ENCODE measurements around the gene BIK.
"Not testable (repeated sequence)": the region's sequence is repeated elsewhere in the genome, so short reads cannot be mapped to it uniquely, and the experiment has no call there.

BIK gene

DNA sequence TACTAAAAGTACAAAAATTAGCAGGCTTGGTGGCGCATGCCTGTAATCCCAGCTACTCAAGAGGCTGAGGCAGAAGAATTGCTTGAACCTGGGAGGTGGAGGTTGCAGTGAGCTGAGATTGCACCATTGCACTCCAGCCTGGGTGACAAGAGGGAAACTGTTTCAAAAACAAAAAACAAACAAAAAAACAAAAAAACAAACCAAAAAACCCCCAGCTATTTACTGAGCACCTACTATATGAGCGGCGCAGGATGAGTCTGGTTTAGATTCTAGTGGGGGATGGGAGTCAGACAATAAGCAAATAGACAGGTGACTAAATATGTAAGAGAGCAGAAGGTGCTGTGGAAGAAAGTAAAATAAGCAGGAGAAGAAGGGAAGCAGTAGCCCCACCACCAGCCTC lies 5.6 kb upstream of the BIK start:
- DNase-seq = not testable (repeated sequence)

DNA sequence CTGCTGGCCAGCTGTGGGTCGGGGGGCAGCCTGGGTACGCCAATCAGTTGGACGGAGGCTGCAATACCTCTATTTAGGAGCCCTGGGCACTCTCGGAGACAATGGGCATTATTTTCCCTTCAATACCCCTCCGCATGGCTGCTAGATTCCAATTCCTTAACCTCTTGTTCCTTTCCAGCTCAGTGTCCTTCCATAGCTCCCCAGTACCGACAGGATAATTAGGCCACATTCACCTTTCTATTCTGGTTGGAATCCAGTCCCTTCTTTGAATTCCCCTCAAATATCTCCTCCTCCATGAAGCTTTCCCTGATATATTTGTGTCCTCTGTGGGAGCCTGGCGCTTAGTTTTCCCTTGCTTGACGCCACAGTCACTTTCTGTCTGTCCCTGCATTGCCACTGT lies 4.2 kb upstream of the BIK start:
- DNase-seq = no peak

DNA sequence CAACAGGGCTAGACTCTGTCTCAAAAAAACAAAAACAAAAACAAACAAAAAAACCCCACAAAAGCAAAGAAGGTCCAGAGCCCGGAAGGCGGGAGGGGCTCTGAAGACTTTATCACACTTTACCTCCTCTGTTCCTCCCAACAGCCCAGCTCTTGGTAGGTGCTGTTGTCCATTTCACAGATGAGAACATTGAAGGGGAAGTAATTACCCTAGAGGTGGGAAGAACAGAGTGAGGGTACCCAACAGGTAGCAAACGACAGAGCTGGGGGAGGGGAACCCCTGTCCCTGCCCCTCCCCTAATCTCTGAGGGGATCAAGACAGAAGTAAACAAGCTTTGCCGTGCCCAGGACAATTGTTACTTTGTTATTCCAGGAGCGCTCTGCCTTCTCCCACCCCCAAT lies 1.0 kb upstream of the BIK start:
- no peak for DNase-seq

DNA sequence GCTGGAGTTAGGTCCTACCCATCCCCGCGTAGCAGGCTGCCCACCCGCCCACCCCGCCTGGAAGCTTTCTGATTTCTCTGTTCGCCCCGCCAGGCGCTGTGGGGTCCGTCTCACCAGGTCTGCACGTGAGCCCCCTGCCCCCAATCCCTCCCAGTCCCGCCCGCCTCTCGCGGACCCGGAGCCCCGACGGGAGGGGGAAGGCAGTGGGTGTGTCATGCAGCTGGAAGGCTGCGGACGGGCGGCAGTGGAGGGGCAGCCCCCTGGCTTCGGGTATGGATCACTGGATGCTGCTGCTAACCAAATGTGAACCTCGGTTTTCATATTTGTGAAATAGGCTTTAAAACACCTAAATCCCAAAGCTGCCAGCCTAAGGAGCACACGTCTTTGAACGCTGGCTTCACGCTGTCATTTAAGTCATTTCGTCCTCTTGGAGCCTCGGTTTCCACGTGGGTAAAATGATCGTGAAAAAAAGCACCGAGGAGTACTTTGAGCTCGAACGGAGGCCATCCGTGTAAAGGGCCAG lies 568 bp upstream of the BIK start:
- no peak for DNase-seq

DNA sequence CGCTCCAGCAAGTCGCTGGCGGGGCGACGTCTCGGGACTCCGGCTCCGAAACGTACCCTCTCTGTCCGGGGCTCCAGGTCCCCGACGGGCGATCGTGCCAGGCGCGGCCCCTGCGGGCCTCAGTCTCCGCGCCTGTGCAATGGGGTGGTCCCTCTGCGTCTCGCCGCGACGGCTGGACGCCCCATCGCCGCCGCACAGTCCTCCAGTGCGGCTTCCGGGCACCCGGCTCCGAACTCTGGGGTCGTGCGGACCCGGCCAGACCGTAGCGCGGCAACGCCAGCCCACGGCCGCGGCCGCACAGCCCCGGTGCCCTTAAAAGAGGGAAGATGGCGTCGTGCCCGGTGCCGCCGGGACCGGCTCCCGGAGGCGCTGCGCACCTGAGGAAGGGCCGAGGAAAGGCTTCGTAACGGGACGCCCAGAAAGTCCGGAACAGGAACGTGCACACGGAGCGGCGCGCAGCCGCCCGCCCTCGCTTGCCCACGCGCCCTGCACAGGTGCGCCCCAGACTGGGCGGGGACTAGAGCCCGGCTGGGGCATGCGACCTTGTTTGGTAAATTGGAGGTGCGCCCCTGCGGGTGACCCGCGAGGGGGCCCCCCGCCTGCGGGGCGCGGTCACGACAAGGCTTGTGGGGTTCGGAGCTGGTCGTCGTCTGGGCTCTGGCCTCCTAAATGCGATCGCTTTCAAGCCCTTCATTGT lies 525 bp downstream of the BIK start:
- no peak for DNase-seq

DNA sequence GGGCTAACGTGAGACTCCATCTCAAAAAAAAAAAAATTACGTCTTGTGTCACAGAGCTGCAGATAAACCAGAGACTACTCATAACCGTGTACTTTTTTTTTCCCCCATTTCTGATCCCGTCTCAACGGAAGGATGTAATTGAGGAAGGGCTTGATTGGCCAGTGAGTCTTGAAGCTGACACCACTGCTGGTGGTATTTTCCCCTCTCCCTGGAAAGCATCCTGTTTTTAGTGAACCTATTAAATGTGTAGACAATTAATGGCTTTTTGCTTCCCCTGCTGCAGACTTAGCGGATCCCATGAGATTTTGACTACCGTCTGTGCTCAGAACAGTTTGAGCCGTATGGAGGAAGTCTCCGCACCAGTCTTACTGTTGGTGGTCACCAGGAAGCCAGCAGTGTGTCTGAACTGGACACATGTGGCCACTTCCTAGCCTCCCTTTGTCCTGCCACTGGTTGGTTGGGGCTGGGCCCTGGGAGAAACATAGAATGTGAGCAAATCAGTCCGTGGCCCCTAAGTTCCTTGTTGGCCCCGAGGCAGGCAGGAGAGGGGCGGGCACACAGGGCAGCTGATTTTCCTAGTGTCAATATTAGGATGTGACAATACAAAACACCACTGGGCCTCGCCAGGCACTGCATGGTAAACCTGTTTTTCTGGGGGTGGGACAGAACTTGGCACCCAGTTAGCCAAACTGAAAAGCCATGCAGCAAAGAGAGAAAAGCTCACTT lies 3.1 kb downstream of the BIK start:
- DNase-seq = no peak

DNA sequence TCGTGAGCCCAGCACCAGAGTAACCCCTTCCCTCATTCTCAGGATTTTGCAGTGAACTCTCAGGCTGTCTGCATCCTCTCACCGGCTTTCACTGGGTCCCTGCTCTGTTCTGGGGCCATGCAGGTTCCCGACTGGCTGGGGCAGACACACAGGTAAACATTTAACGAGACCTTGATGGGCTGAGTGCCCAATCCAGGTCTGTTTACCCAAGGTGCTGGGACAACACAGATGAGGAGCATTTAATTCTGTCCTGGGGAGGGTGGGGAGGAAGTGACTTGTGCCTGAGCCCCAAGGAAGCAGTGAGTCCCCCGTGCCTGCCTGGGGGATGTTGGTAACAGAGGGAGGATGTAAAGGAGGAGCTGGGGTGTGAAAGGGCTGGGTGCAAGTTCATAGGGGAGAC lies 4.4 kb downstream of the BIK start:
- DNase-seq = no peak

DNA sequence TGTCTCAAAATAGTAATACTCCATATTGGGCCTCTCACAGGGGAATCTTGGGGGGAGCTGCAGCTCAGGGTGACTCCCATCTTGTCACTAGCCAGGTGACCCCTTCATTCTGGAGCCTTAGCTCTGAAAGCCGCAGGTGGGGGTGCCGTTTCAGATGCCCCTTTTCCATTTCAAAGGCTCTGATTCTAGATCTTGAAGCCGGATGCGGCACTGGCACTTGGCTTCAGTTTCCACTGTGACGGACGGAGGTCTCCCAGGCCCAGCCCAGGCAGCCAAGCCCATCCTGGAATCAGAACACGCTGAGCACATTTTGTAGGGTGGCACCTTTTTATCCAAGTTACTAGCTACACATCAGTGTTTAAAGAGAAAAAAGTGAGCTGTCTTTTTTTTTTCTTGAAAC lies 6.4 kb downstream of the BIK start:
- DNase-seq = no peak

DNA sequence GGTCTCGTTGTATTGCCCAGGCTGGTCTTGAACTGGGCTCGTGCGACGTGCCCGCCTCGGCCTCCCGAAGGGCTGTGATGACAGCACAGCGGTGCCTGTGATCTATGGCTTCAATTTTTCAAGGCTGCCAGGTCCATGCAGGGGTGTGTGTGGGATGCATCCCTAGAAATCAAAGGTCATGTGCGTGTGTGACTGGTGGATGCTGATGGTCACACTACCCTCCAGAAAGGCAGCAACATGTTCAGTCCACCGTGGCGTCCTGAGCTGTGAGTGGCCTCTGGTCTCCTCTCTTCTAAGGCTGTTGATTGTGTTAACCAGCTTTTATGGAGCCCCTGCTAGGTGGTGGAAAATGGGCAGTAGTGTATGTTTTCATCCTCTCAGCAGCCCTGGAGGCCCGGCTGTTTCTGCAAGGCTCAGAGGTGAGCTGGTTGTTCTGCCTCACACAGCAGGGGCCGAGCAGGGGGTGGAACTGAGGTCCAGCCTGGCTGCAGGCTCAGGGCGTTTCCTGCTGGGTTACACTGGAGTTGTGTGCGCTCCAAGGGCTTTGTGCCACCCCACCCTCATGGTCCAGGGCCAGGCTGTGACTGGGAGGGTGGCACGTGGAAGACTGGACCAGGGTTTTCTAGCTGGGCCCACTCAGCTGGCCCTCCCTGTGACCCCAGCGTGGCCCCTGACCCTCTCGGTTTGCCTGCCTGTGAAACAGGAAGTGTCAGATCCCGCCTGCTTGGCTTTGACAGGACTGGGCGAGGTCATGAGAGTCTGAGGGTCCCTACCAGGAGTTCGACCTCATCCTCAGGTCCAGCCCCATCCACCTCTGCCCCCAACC lies 7.7 kb downstream of the BIK start:
- DNase-seq = no peak

DNA sequence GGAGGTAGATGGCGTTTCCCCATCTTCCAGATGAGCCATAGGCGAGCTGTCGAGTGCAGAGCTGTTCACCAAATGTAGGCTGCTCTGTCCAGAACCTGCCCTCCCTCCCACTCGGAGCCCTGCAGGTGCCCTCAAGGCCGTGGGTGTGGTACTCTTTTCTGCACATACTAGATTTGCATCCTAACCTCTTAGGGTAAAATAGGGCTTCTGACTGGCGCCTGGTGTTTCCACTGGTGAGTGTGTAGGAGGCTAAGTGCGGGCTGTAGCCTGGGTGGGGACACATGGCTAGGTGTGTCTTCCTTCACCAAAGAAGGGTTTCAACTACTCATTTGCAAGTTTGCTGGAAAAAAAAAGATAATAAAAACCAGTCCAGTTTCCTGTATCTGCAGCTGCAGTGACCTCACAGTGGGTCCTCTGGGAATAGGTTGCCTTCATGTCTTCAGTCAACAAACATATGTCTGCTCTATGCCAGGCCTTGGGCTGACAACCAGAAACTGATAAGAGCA lies 8.5 kb downstream of the BIK start:
- no peak for DNase-seq

DNA sequence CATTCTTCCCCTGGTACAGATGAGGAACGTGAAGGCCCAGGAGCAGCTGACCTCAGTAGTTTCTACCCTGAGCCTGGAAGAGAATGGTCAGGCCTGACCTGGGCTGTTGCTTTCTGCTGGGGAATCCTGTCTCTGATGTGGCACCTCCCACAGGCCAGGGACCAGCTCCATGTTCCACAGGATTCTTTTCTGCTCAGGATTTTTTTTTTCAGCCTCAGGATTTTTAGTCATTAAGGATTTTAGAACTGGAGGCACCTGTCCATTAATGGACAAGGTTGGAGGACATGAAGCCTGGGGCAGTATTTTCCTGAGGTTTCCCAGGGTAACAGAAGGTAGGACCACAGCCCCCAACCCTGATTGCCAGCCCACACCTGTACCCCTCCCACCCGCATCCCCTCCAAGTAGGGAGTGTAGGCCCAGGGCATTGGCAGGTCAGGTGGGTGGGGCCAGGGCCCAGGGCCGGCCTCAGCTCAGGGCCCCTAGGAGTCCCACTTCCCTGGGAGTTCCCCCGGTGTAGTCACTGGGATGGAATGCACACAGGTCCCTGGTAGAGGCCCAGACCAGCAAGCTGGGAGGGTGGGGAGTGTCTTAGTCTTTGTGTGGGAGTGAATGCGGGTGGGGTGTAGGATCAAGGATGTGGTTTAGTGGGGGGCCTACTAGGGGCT lies 16.1 kb downstream of the BIK start:
- DNase-seq = peak; percentile 77

DNA sequence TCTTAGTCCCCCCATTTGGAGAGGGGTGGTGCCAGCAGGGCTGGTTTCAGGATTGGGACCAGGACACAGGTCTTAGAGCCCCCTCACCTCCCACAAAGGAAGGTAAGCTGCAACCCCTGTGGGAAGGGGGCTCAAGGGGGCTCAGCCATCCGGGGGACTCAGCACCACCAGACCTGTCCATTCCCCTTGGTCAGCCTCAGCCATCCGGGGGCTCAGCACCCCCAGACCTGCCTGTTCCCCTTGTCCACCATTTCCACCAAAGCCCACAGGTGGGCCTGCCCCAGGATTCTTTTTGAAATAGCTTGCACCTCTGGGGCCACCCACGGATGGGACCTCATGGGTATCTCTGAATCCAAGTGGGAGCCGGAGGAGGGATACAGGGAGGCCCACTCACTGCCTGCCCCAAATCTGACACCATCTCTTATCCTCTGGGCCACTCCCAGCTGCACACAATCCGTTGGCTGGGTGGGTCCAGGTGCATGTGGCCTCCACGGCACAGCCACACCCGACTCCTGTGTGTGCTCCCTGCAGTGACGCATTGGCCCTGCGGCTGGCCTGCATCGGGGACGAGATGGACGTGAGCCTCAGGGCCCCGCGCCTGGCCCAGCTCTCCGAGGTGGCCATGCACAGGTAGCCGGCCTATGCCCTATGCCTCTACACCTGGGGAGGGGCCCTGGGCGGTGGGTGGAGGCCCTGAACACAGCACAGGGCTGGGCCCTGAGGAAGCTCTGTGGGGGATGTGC lies 16.8 kb downstream of the BIK start:
- DNase-seq = no peak

DNA sequence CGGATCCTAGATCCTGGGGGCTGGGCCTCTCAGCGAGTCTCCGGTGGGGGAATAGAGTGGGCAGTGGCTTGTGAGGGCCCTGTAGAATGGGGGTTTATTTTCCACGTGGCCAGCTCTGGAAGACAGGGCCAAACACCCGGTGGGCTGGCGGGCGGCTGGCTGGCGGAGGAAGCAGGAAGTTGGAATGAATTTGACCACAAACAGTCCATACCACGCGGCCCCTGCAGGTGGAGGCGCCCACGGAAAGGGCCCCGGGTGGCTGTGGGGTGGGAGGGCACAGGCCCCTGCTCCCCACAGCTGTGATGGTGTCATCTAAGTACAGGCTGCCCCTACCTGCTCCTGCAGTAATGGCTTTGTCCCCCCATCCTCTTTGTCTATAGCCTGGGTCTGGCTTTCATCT lies 17.6 kb downstream of the BIK start:
- DNase-seq = no peak

DNA sequence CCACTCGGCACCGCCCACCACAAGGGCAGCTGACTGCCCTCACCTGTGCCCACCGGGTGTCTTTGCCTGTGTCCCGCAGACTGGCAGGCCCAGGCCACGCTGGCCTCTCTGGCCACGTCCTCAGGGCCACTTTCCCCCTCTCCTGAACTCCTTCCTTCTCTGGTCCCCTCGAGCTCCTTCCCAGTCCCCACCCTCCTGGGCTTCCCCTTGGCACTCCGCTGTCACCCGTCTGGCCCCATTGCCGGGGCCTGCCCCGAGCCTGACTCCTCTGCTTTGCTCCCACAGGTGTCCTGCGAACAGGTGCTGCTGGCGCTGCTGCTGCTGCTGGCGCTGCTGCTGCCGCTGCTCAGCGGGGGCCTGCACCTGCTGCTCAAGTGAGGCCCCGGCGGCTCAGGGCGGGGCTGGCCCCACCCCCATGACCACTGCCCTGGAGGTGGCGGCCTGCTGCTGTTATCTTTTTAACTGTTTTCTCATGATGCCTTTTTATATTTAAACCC lies 18.4 kb downstream of the BIK start:
- no peak for DNase-seq

DNA sequence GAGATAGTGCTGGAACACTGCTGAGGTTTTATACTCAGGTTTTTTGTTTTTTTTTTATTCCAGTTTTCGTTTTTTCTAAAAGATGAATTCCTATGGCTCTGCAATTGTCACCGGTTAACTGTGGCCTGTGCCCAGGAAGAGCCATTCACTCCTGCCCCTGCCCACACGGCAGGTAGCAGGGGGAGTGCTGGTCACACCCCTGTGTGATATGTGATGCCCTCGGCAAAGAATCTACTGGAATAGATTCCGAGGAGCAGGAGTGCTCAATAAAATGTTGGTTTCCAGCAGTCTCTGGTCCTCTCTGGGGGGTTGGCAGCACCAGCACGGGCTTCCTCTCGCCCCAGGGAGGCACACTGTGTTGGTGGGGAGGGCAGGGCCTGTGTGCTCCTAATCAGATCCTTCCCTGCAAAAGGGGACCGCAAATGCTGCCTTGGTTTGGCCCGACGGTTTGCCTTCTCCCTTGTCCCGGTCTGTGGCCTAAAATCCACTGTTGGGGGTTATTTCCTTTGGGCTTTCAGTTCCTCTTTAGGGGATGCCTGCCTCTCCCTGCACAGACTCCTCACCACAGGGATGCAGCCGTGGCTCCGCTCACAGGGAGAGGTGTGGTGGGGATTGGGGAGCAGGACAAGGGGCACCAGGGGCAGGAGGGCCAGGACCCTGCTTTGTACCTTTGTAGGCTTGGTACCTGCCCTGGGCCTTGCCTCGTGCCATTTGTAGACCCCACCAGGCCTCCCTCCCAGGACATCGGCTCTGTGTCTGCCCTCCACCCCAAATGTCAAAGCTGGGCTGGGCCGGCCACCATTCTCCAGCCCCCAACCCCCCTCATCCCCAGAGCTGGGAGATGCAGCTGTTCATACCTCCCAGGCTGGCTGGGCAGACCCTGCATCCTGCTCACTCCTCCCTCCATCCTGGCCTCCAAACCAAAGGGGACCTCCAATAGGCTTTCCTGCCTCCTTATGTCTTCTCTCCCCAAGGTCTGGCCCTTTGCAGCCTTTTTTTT lies 19.2 kb downstream of the BIK start:
- no peak for DNase-seq

DNA sequence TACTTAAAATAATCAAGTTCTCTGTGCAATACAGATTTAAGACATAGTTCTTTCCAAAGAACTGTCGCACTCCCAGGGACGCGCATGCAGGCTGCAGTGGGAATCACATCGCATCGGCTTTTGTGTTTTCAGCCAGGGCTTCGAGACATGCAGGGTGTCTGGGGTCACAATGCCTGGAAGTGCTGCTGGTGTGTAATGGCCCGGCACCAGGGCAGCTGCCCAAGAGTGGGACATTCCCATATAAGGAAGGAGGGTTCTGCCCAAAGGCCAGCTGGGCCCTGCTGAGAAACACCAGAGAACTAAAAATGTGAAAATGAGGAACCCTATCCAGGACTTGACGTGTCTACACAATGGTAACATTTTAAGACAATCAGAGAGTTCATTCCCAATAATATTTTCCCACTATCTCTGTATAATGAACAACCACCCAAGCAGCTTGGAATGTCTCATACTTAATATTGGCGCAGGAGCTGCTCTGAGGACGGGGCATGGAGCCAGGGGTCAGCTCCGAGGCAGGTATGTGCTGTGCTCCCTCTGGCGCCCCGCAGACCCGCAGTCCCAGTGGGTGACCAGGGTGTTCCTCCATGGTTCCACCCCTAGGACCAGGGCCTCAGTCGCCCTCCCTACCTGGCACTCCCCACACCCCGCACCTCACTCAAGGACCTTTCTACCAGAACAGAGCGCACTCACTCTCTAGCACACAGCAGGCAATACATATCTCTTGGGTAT lies 21.4 kb downstream of the BIK start:
- DNase-seq = no peak

DNA sequence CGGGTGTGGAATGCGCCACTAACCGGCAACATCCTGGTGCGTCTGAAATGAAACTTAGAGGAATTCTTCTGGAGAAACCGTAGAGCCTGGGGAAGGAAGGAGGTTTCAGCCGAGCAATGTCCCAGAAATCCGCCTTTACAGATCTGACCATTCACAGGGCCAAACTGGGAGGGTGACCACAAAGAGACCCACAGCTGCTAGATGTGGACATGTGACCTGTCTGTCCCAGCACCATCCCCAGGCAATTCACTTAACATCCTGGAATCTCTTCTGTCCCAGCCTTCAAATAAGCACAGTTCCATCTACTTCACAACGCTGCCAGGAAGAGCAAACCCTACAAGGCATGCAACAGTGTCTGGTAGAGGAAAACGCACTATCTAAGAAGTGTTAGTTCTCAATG lies 22.9 kb downstream of the BIK start:
- no peak for DNase-seq

DNA sequence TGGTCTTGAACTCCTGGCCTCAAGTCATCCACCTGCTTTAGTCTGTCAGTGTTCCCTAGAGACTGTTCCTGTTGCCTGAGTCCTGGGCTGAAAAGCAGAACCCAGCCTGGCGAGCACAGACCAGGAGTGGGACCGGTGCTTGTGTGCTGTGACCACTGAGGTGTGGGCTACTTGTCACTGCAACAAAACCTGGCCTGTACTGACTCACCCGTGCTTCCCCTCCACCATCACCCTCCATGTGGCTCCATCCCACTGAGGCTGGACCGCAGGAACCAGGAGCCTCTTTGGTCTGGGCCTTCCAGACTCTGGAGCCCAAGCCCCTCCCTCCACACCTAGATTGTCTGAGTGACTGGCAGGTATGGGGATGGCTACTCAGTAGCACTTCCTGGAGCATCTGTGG lies 24.0 kb downstream of the BIK start:
- DNase-seq = no peak

DNA sequence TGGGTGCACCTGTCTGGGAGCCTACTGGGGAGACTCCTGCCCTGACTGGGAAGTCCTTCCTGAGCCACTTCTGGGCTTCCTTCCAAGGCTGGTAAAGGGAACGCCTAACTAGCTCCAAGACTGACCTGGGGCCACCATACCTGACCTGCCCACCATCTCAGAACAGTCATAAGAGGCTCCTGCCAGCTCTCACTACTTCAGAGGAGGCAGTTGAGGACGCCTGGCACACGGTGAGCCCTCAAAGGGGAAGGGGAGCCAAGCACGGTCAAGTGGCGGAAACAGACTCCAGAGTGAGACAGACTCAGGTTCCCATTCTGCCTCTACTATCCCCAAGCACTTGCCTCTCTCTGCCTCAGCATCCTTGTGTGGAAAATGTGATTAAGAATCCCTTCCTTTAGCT lies 25.0 kb downstream of the BIK start:
- DNase-seq = no peak

DNA sequence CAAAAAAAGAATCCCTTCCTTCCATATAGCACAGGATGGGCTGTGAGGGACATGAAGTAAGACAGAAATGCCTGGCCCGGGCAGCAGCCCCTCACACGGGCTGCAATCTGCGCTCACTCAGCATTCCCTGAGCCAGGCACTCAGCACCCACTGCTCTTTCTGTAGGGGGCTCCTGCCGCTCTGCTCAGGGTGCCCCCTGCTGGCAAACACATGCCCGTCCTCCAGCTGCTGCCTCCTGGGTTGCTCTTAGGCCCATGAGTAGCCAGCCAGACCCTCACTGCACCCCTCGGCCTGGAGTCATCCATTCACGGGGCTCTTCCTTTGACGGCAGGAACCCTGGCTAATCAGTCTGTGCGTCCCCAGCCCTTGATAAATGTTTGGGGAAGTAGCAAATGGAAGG lies 25.7 kb downstream of the BIK start:
- no peak for DNase-seq
